K562 (cell line): Measurements from ENCODE around the gene WDHD1.

Experiments used
- E2F1 ChIP-seq: sonication (generic); formaldehyde crosslinking; IDR thresholded peaks from 2 replicates; pipeline ENCODE4 v1.8.1; 2023; ENCODE audit warnings: mild to moderate bottlenecking, missing genetic modification reagents, moderate library complexity
- NR2C2 ChIP-seq, 2 experiments: fragments of 200-800 bp in 1 of 2; sonication (Bioruptor generic) in 1 of 2; sonication (generic) in 1 of 2; formaldehyde crosslinking in 1 of 2; IDR thresholded peaks; 2 replicates each; pipeline versions ENCODE4 v1.6.1 to v1.8.0; 2016 to 2022; ENCODE audit warnings: mild to moderate bottlenecking in 1 of 2, missing compliant biosample characterization in 1 of 2, missing genetic modification characterization in 1 of 2, missing genetic modification reagents in 1 of 2
- TRIM24 ChIP-seq, 2 experiments: fragments of 450-650 bp; IDR thresholded peaks; 2 replicates each; pipeline ENCODE4 v1.6.1; 2016

GRCh38 chr14:54902143-54902520, 124.8 kb downstream of the WDHD1 start:
- no peak for TF ChIP-seq E2F1 (CRISPR knock-in tag)
- no peak for TF ChIP-seq TRIM24 (IDR thresholded peaks at IDR 0.05)
- TF ChIP-seq NR2C2 (CRISPR knock-in tag; IDR thresholded peaks at IDR 0.05): no peak
- no peak for TF ChIP-seq NR2C2 (tag; IDR thresholded peaks at IDR 0.05)
